Cardiac muscle cell (in vitro differentiated cells and primary cell): Measurements from ENCODE around the gene MIXL1. TPM values are rescaled to one million over a fixed set of nuclear protein-coding genes. Genes with fewer than 3 reads are reported as not detected.

Source experiments
- DNase-seq, 2 donors: peaks; one replicate each; pipeline versions ENCODE4 v3.0.0 to v3.0.0-alpha.2; 2010 to 2017; ENCODE audit warnings: low read depth in 1 of 2, low spot score in 1 of 2
- H3K27ac ChIP-seq: fragments of 200-600 bp; sonication (generic); 2 replicates; pipeline ENCODE4 v1.5.1; 2016
- H3K27me3 ChIP-seq: fragments of 200-600 bp; sonication (generic); 2 replicates; pipeline ENCODE4 v1.6.0; 2016; ENCODE audit warnings: control low read depth
- H3K36me3 ChIP-seq: fragments of 200-600 bp; sonication (generic); 2 replicates; pipeline ENCODE4 v1.5.1; 2016; ENCODE audit warnings: control low read depth
- H3K4me1 ChIP-seq: fragments of 200-600 bp; sonication (generic); 2 replicates; pipeline ENCODE4 v1.8.1; 2017; ENCODE audit warnings: low read depth, mild to moderate bottlenecking, mixed run types
- H3K4me3 ChIP-seq: fragments of 200-600 bp; sonication (generic); 2 replicates; pipeline ENCODE4 v1.5.1; 2016; ENCODE audit warnings: mild to moderate bottlenecking
- H3K9me3 ChIP-seq: fragments of 200-600 bp; sonication (generic); 2 replicates; pipeline ENCODE4 v1.5.1; 2017; ENCODE audit warnings: low read depth, mild to moderate bottlenecking, control low read depth
- polyA plus RNA-seq: library from polyadenylated mRNA; unstranded; fragments of >200 nt; fragmentation: Nextera tagmentation; extraction: Ambion mirVana; gene quantifications from 2 replicates; pipeline ENCODE4 v1.2.1, GENCODE V29; 2016
- total RNA-seq: library from RNA; depleted of rRNA; stranded (reverse); fragments of >200 nt; gene quantifications from 2 replicates; pipeline ENCODE4 v1.2.3, GENCODE V29; 2016
- TF ChIP-seq, protein P1 (sequence below): IDR thresholded peaks from 2 replicates; pipeline ENCODE4 v1.5.1; 2012; ENCODE audit warnings: low read depth, mild to moderate bottlenecking, low read length

The MIXL1 gene
- total and polyA plus RNA-seq, 2 experiments from 2014 or later = 5.4 to 8.0 TPM

DNA sequence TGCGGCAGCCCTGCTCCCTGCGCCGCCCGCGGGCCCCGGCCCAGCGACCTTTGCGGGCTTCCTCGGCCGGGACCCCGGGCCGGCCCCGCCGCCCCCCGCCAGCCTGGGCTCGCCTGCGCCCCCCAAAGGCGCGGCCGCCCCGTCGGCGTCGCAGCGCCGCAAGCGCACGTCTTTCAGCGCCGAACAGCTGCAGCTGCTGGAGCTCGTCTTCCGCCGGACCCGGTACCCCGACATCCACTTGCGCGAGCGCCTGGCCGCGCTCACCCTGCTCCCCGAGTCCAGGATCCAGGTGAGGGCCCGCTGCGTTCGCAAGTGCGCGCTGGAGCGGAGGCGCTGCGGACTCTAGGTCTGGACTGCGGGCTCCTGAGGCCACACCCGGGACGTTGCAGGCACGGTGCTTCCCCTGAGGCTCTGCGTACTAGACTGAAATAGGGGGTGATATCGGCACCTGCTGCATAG lies 351 bp downstream of the MIXL1 start:
- TF ChIP-seq, protein P1, sequence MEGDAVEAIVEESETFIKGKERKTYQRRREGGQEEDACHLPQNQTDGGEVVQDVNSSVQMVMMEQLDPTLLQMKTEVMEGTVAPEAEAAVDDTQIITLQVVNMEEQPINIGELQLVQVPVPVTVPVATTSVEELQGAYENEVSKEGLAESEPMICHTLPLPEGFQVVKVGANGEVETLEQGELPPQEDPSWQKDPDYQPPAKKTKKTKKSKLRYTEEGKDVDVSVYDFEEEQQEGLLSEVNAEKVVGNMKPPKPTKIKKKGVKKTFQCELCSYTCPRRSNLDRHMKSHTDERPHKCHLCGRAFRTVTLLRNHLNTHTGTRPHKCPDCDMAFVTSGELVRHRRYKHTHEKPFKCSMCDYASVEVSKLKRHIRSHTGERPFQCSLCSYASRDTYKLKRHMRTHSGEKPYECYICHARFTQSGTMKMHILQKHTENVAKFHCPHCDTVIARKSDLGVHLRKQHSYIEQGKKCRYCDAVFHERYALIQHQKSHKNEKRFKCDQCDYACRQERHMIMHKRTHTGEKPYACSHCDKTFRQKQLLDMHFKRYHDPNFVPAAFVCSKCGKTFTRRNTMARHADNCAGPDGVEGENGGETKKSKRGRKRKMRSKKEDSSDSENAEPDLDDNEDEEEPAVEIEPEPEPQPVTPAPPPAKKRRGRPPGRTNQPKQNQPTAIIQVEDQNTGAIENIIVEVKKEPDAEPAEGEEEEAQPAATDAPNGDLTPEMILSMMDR = no peak
- H3K4me3 ChIP-seq = peak overlapping the region; percentile 57
- H3K27me3 ChIP-seq = no peaks in the 10 kb centered on the region
- H3K9me3 ChIP-seq = no peaks in the 10 kb centered on the region
- DNase-seq = peak; percentile 17 to 62
- H3K27ac ChIP-seq = no peak overlapping the region
- H3K36me3 ChIP-seq = no peaks in the 10 kb centered on the region
- H3K4me1 ChIP-seq = peaks cover 9% of the 10 kb centered on the region

DNA sequence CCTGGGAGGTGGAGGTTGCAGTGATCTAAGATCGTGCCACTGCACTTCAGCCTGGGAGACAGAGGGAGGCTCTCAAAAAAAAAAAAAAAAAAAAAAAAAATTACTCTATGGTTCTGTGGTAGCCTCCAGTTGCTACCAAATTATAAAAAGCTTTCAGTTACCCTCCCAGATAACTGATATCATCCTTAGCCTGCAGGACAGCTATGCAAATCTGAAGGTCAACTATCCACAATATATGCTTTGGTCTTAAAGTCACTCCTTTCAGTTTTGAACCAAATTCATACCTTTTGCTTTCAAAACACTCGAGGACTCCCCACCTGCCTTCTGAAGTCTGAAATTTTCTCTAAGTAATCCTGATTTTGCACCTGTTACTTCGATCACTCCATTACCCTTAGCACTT lies 3.1 kb downstream of the MIXL1 start:
- no peak for DNase-seq
- H3K36me3 ChIP-seq = peaks cover 4% of the 10 kb centered on the region
- TF ChIP-seq, protein P1 = no peak
- no peak overlapping the region for H3K4me3 ChIP-seq
- no peak overlapping the region for H3K27ac ChIP-seq
- no peaks in the 10 kb centered on the region for H3K4me1 ChIP-seq
- no peaks in the 10 kb centered on the region for H3K27me3 ChIP-seq
- no peaks in the 10 kb centered on the region for H3K9me3 ChIP-seq

DNA sequence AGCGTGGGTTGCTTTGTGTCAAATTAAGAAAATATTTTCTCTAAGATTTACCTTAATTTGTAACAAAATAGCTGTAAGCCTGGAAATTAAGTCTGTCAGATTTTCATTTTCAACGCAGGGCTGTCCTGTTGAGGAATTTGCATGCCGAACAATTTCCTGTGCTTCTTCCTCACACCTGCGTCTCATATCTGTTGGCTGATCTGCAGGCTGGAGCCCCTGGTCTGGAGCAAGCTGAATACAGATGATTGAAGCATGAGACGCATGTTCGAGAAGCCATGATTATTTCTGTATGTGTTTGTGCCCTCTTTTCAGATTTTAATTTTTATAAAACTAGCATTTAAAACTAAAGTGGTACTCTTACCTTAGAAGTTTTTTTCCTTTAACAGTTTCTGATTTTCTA lies 9.8 kb downstream of the MIXL1 start:
- Histone ChIP-seq H3K9me3 (no peaks in the 10 kb centered on the region), H3K4me3 (no peak overlapping the region), H3K27ac (no peak overlapping the region), H3K4me1 (peaks cover 7% of the 10 kb centered on the region), H3K27me3 (no peaks in the 10 kb centered on the region), H3K36me3 (peaks cover 18% of the 10 kb centered on the region)
- TF ChIP-seq, protein P1 = no peak
- no peak for DNase-seq

DNA sequence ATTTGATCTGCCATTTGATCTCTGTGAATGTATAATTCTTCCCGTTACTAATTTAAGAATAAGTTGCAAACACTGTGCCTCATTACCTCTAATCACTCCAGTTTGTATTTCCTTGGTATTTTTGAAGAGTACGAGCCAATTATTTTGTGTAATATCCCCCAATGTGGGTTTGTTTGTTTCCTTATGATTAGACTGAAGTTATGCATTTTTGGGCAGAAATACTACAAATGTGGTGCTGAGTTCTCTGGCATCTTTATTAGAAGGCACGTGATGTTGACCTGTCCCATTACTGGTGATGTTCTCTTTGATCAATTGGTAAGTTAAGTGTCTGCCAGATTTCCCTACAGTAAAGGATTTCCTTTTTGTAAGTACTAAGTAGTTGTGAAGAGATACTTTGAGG lies 10.3 kb downstream of the MIXL1 start:
- Histone ChIP-seq H3K27ac (no peak overlapping the region), H3K27me3 (no peaks in the 10 kb centered on the region), H3K9me3 (no peaks in the 10 kb centered on the region), H3K4me1 (peaks cover 7% of the 10 kb centered on the region), H3K36me3 (peaks cover 18% of the 10 kb centered on the region), H3K4me3 (no peak overlapping the region)
- TF ChIP-seq, protein P1 = no peak
- no peak for DNase-seq

DNA sequence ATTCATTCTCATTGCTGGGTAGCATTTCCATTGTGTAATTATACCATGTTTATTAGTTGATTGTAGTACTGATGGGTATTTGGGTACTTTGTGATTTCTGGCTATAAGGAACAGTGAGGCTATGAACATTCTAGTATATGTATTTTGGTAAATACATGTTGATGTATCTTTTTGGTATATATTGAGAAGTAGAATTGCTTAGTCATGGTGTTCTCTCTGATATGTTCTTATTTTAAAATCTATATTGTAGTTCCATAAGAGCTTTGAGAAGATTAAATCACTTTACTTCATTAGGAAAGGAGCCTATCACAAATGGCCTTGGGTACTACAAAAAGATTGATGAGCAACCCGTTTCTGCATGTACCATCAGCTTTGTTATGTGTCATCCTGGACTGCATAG lies 13.4 kb downstream of the MIXL1 start:
- no peaks in the 10 kb centered on the region for H3K9me3 ChIP-seq
- H3K36me3 ChIP-seq = peaks cover 19% of the 10 kb centered on the region
- no peak overlapping the region for H3K27ac ChIP-seq
- H3K4me3 ChIP-seq = no peak overlapping the region
- no peaks in the 10 kb centered on the region for H3K27me3 ChIP-seq
- TF ChIP-seq, protein P1 = no peak
- DNase-seq = no peak
- H3K4me1 ChIP-seq = peaks cover 7% of the 10 kb centered on the region

DNA sequence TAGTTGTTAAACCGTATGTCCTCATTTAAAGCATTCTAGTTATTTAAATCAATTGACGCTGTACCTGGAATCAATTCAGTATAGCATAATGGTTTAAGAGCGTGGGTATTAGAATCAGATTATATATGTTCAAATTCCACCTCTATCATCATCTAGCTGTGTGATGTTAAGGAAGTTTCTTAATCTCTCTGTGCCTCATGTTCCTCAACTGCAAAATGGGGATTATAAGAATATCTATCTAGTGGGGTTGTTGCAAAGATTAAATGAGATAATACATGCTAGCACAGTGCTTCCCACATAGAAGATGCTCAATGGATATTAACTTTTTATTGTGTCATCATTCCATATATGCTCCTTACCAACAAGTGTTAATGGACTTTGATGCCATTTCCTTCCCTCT lies 16.0 kb downstream of the MIXL1 start:
- H3K4me3 ChIP-seq = no peak overlapping the region
- H3K4me1 ChIP-seq = no peaks in the 10 kb centered on the region
- H3K36me3 ChIP-seq = peaks cover 13% of the 10 kb centered on the region
- TF ChIP-seq, protein P1 = no peak
- no peaks in the 10 kb centered on the region for H3K27me3 ChIP-seq
- H3K9me3 ChIP-seq = no peaks in the 10 kb centered on the region
- H3K27ac ChIP-seq = no peak overlapping the region
- DNase-seq = no peak
